Upper lobe of left lung (tissue), 6 donors: ENCODE measurements around the gene ZNF407. TPM values are rescaled to one million over a fixed set of nuclear protein-coding genes. Genes with fewer than 3 reads are reported as not detected.

Source experiments
- ATAC-seq, 2 donors: fragments of 200-7000 bp; cut with Tn5 transposase; one replicate each; pipeline ENCODE4 v1.9.1; 2022; ENCODE audit warnings: mild to moderate bottlenecking in 2 of 2, moderate library complexity in 2 of 2; ENCODE audit not compliant: low FRiP score in 2 of 2
- DNase-seq, 2 donors: peaks; one replicate each; pipeline ENCODE4 v3.0.0-alpha.2; 2019 to 2020
- H3K27ac ChIP-seq, 4 donors: fragments of 200-600 bp; sonication (generic); one replicate each; pipeline ENCODE4 v1.5.1; 2016 to 2019
- H3K27me3 ChIP-seq, 4 donors: fragments of 200-600 bp; sonication (generic); one replicate each; pipeline ENCODE4 v1.5.1; 2017 to 2019
- H3K36me3 ChIP-seq, 4 donors: fragments of 200-600 bp; sonication (generic); one replicate each; pipeline ENCODE4 v1.5.1; 2016 to 2019
- H3K4me1 ChIP-seq, 4 donors: fragments of 200-600 bp; sonication (generic); one replicate each; pipeline ENCODE4 v1.5.1; 2018 to 2019
- H3K4me3 ChIP-seq, 4 donors: fragments of 200-600 bp; sonication (generic); one replicate each; pipeline ENCODE4 v1.5.1; 2017 to 2019; ENCODE audit warnings: mild to moderate bottlenecking in 2 of 4, moderate library complexity in 1 of 4
- H3K9me3 ChIP-seq, 4 donors: fragments of 200-600 bp; sonication (generic); one replicate each; pipeline ENCODE4 v1.5.1; 2018 to 2019
- CTCF ChIP-seq, 6 experiments: fragments of 450-650 bp in 4 of 6; fragments of 200-600 bp in 2 of 6; sonication (generic) in 2 of 6; IDR thresholded peaks; one replicate each; pipeline ENCODE4 v1.5.1; 2016 to 2019; ENCODE audit warnings: antibody characterized with exemption in 6 of 6
- EP300 ChIP-seq, 4 donors: sonication (generic); formaldehyde crosslinking; IDR thresholded peaks; one replicate each; pipeline ENCODE4 v1.5.1; 2017; ENCODE audit warnings: antibody characterized with exemption in 4 of 4, control low read depth in 2 of 4
- POLR2A ChIP-seq, 4 donors: fragments of 450-650 bp; IDR thresholded peaks; one replicate each; pipeline ENCODE4 v1.5.1; 2016 to 2017; ENCODE audit warnings: antibody characterized with exemption in 4 of 4, mild to moderate bottlenecking in 2 of 4
- POLR2AphosphoS5 ChIP-seq, 2 donors: sonication (generic); formaldehyde crosslinking; IDR thresholded peaks; one replicate each; pipeline ENCODE4 v1.5.1; 2017; ENCODE audit warnings: antibody characterized with exemption in 2 of 2
- WGBS, 2 donors: methylation state at CpG; one replicate each; pipeline ENCODE4 v1.1.5; 2017 to 2018; 5-methylcytosine and 5-hydroxymethylcytosine counted together
- total RNA-seq, 6 donors: library from RNA; depleted of rRNA in 4 of 6; stranded (reverse); fragments of >200 nt in 4 of 6; gene quantifications; one replicate each; pipeline versions ENCODE4 v1.1.0 to v1.2.1, GENCODE V29; 2016 to 2021
- donor health status: DM: no; HTN: no; CAD: no; lungs with moderate emphysema.
- donor health status: DM: no; HTN: yes; CAD: no; lungs with severe emphysema.

ZNF407 gene
- total RNA-seq, 6 donors from 2014 or later, result 12.2 to 77.5 (median 17.1) TPM

DNA sequence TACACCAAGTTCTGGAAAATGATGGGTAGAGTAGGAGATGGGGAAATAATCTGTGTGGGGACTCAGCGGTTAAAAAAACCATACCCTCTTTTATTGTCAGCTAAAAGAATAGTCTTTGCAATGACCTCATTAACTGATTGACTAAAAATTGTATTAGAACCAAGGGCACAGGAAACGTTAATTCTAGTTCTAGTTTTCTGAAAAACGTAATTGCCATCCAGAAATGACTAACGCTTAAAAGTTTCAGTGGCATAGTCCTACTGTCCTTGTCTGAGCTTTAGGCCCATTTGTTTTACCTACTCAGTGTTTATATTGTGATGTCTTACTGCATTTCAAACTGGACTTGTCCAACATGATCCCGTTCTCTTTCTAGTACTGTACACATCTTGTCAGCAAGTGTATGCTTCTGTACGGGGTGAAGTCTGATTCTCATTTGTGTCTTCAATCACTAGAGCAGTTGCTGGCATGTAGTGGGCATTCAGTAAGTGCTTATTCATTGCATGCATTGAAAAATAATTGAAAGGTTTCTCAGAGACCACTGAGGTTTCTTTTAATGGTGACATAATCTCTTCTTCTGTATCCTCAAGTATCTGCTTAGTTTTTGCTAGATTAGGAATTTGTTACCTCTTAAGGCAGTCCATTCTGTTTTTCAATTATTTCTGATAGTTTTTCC is 81.5 kb downstream of the ZNF407 start:
- Histone ChIP-seq H3K27ac (no peak overlapping the region), H3K27me3 (no peaks in the 10 kb centered on the region), H3K4me1 (no peaks in the 10 kb centered on the region), H3K36me3 (peaks cover 0 to 6% (median 0%) of the 10 kb centered on the region in 4 donors), H3K9me3 (peaks cover 0 to 7% (median 3%) of the 10 kb centered on the region in 4 donors), H3K4me3 (no peak overlapping the region)
- DNase-seq (no peak), ATAC-seq (no peak)
- 72 to 76% methylated on average over 6 of the region's 6 CpGs for WGBS, 2 donors
- TF ChIP-seq POLR2A (IDR thresholded peaks at IDR 0.05) (no peak), EP300 (IDR thresholded peaks at IDR 0.05) (no peak), CTCF (IDR thresholded peaks at IDR 0.05) (no peak), POLR2AphosphoS5 (IDR thresholded peaks at IDR 0.05) (no peak)

GRCh38 chr18:74679679-74680076 is 82.0 kb downstream of the ZNF407 start:
- H3K27ac ChIP-seq, result no peak overlapping the region
- H3K9me3 ChIP-seq, result peaks cover 0 to 7% (median 3%) of the 10 kb centered on the region in 4 donors
- no peak for ATAC-seq
- H3K4me1 ChIP-seq, result no peaks in the 10 kb centered on the region
- 94 to 99% methylated on average over 2 of the region's 2 CpGs for WGBS, 2 donors
- no peak for DNase-seq
- H3K27me3 ChIP-seq, result no peaks in the 10 kb centered on the region
- peaks cover 0 to 6% (median 0%) of the 10 kb centered on the region in 4 donors for H3K36me3 ChIP-seq
- no peak overlapping the region for H3K4me3 ChIP-seq
- TF ChIP-seq EP300 (IDR thresholded peaks at IDR 0.05), result no peak
- TF ChIP-seq POLR2AphosphoS5 (IDR thresholded peaks at IDR 0.05), result no peak
- TF ChIP-seq POLR2A (IDR thresholded peaks at IDR 0.05), result no peak
- no peak for TF ChIP-seq CTCF (IDR thresholded peaks at IDR 0.05)

DNA sequence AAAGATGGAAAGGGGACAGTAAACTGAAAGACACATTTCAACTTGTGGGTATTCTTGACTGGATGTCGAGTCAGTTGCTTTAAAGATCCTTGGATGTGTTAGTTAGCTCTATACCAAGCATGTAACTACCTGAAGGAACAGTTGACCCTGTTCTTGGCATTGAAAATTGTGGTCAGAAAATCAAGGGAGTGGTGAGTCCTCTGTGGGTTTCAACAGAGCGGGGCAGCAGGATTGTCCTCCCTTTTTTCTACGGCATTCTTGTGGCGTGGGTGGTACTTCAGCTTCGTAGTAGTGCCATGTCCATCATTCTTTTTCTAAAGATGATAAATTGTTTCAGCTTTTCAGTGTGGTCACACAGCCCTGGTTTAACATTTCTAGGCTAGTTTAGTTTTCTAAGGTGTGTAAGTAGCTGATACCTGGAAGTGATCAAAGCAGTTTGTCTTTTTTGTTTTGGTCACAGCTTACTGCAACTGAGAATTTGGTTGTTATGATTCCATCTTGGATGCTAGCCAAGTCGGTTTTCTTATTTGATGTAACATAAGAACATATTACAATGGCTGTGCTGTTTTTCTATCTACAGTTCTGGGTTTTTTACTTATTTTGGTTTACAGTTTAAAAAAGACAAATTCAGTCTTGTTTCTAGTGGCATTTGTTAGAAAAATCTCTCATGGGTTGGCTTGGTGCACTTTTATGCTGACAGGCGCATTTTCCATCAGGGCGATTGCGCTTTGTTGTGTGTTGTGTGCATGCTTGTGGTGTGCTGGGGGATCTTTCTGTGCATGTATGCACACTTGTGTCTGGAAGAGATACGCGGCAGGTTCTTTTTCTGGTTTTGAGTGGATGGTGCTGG is 84.7 kb downstream of the ZNF407 start:
- ATAC-seq (no peak), DNase-seq (no peak)
- WGBS, 2 donors, result 94 to 97% methylated on average over 11 of the region's 11 CpGs
- TF ChIP-seq POLR2A (IDR thresholded peaks at IDR 0.05), result no peak
- no peak for TF ChIP-seq EP300 (IDR thresholded peaks at IDR 0.05)
- TF ChIP-seq POLR2AphosphoS5 (IDR thresholded peaks at IDR 0.05), result no peak
- TF ChIP-seq CTCF (IDR thresholded peaks at IDR 0.05), result no peak
- Histone ChIP-seq H3K4me1 (no peaks in the 10 kb centered on the region), H3K4me3 (no peak overlapping the region), H3K36me3 (peaks cover 0 to 6% (median 0%) of the 10 kb centered on the region in 4 donors), H3K9me3 (peaks cover 0 to 4% (median under 1%) of the 10 kb centered on the region in 4 donors), H3K27ac (no peak overlapping the region), H3K27me3 (no peaks in the 10 kb centered on the region)

- Histone ChIP-seq H3K4me3 (no peak overlapping the region), H3K9me3 (no peaks in the 10 kb centered on the region), H3K27ac (no peak overlapping the region), H3K36me3 (peaks cover 0 to 6% (median 0%) of the 10 kb centered on the region in 4 donors), H3K27me3 (no peaks in the 10 kb centered on the region), H3K4me1 (no peaks in the 10 kb centered on the region)
- 97 to 98% methylated on average over 1 of the region's 1 CpG for WGBS, 2 donors
- DNase-seq (no peak), ATAC-seq (no peak)
- TF ChIP-seq POLR2A (IDR thresholded peaks at IDR 0.05) (no peak), CTCF (IDR thresholded peaks at IDR 0.05) (no peak), EP300 (IDR thresholded peaks at IDR 0.05) (no peak), POLR2AphosphoS5 (IDR thresholded peaks at IDR 0.05) (no peak)
Observed at GRCh38 chr18:74682991-74683297, 85.3 kb downstream of the ZNF407 start.
